WTC11 (cell line): ENCODE data around the gene POLR1H. TPM values are rescaled to one million over a fixed set of nuclear protein-coding genes. Genes with fewer than 3 reads are reported as not detected.
A peak's percentile ranks its signal among the peaks of the same experiment; 100 is the strongest.

Experiments
- ATAC-seq: fragments of 200-7000 bp; cut with Tn5 transposase; 2 replicates; pipeline ENCODE4 v1.10.0; 2021; ENCODE audit warnings: mild to moderate bottlenecking, moderate library complexity
- CTCF ChIA-PET: fragments of 300-600 bp; sonication (Branson Sonifier 250); formaldehyde crosslinking; loops from one replicate; lab custom pipeline; 2021; ENCODE audit warnings: antibody characterized with exemption; lab: Charles Lee
- POLR2A ChIA-PET: fragments of 350-600 bp; sonication (Branson Sonifier 250); formaldehyde crosslinking; loops from one replicate; lab custom pipeline; 2021; ENCODE audit warnings: antibody characterized with exemption; lab: Charles Lee
- DNase-seq: peaks from one replicate; pipeline ENCODE4 v3.0.0; 2021; ENCODE audit warnings: low spot score
- H3K27ac Mint-ChIP-seq: 2 replicates; pipeline ENCODE4 v1.8.0; 2021; ENCODE audit warnings: mixed read lengths
- H3K27me3 Mint-ChIP-seq: 2 replicates; pipeline ENCODE4 v1.8.0; 2021; ENCODE audit warnings: low read depth, mild to moderate bottlenecking, moderate library complexity, mixed read lengths
- H3K36me3 Mint-ChIP-seq: 2 replicates; pipeline ENCODE4 v1.8.0; 2021; ENCODE audit warnings: mixed read lengths
- H3K4me1 Mint-ChIP-seq: 2 replicates; pipeline ENCODE4 v1.8.0; 2022; ENCODE audit warnings: mixed read lengths
- H3K4me3 Mint-ChIP-seq: 2 replicates; pipeline ENCODE4 v1.8.0; 2021; ENCODE audit warnings: mild to moderate bottlenecking, moderate library complexity, mixed read lengths
- H3K9me3 Mint-ChIP-seq: 2 replicates; pipeline ENCODE4 v1.8.0; 2021; ENCODE audit warnings: mixed read lengths
- ELF4 ChIP-seq: sonication (generic); formaldehyde crosslinking; IDR thresholded peaks from 2 replicates; pipeline ENCODE4 v1.8.1; 2022; ENCODE audit warnings: low read depth, mild to moderate bottlenecking, moderate library complexity, missing genetic modification reagents
- GABPB1 ChIP-seq: sonication (generic); formaldehyde crosslinking; IDR thresholded peaks from 2 replicates; pipeline ENCODE4 v1.8.1; 2023; ENCODE audit warnings: mild to moderate bottlenecking, missing genetic modification reagents
- IRF1 ChIP-seq: sonication (generic); formaldehyde crosslinking; IDR thresholded peaks from 2 replicates; pipeline ENCODE4 v1.8.0; 2023; ENCODE audit warnings: missing genetic modification reagents
- MYBL2 ChIP-seq: sonication (generic); formaldehyde crosslinking; IDR thresholded peaks from 2 replicates; pipeline ENCODE4 v1.8.1; 2023; ENCODE audit warnings: mild to moderate bottlenecking, moderate library complexity, missing genetic modification reagents
- NFE2L1 ChIP-seq: sonication (generic); formaldehyde crosslinking; IDR thresholded peaks from 2 replicates; pipeline ENCODE4 v1.8.1; 2023; ENCODE audit warnings: missing genetic modification reagents
- PRDM15 ChIP-seq: sonication (generic); formaldehyde crosslinking; IDR thresholded peaks from 2 replicates; pipeline ENCODE4 v1.8.0; 2022; ENCODE audit warnings: missing genetic modification reagents
- RORB ChIP-seq: fragments of 250-450 bp; sonication (Bioruptor Pico); IDR thresholded peaks from 2 replicates; pipeline ENCODE4 v1.9.0; 2021; ENCODE audit warnings: mild to moderate bottlenecking
- STAT6 ChIP-seq: sonication (generic); formaldehyde crosslinking; conservative IDR thresholded peaks from 2 replicates; pipeline ENCODE4 v1.8.1; 2023; ENCODE audit warnings: mild to moderate bottlenecking, low read depth, missing genetic modification reagents, moderate library complexity
- TCF7 ChIP-seq: sonication (generic); formaldehyde crosslinking; IDR thresholded peaks from 2 replicates; pipeline ENCODE4 v1.8.0; 2022; ENCODE audit warnings: mild to moderate bottlenecking, low read depth, missing genetic modification reagents, moderate library complexity
- TP53 ChIP-seq: sonication (generic); formaldehyde crosslinking; IDR thresholded peaks from 2 replicates; pipeline ENCODE4 v1.8.1; 2023; ENCODE audit warnings: mild to moderate bottlenecking, missing genetic modification reagents
- ZBTB21 ChIP-seq: sonication (generic); formaldehyde crosslinking; IDR thresholded peaks from 2 replicates; pipeline ENCODE4 v1.8.1; 2023; ENCODE audit warnings: mild to moderate bottlenecking, missing genetic modification reagents, borderline replicate concordance
- ZNF121 ChIP-seq: sonication (generic); formaldehyde crosslinking; IDR thresholded peaks from 2 replicates; pipeline ENCODE4 v1.8.0; 2023; ENCODE audit warnings: missing genetic modification reagents
- ZNF532 ChIP-seq: fragments of 250-450 bp; sonication (Bioruptor Pico); IDR thresholded peaks from 2 replicates; pipeline ENCODE4 v1.9.0; 2021; ENCODE audit warnings: mild to moderate bottlenecking, borderline replicate concordance
- ZSCAN18 ChIP-seq: fragments of 250-450 bp; sonication (Bioruptor Pico); IDR thresholded peaks from 2 replicates; pipeline ENCODE4 v2.1.2; 2022; ENCODE audit warnings: mild to moderate bottlenecking, moderate library complexity
- total RNA-seq: library from RNA; stranded (reverse); gene quantifications from 3 replicates; pipeline ENCODE4 v1.2.3, GENCODE V29; 2021

The POLR1H gene
- total RNA-seq, 1 experiment from 2014 or later: 38.8 TPM

- CTCF ChIA-PET: interaction anchor here (1.0 to 1.5 kb wide), 3 partner anchors 60 to 389 kb away, joined by 3 read pairs; no protein-coding TSS in a partner anchor
- no peaks in the 10 kb centered on the region for H3K4me1 Mint-ChIP-seq
- H3K27ac Mint-ChIP-seq: no peak overlapping the region; the same call in 1 of the 2 replicates
- TF ChIP-seq TP53 (CRISPR knock-in tag): no peak
- TF ChIP-seq TCF7 (CRISPR knock-in tag): no peak
- TF ChIP-seq ELF4 (CRISPR knock-in tag): no peak
- TF ChIP-seq MYBL2 (CRISPR knock-in tag): no peak
- no peak for TF ChIP-seq ZSCAN18 (CRISPR knock-in tag)
- no peak for TF ChIP-seq PRDM15 (CRISPR knock-in tag)
- no peak for TF ChIP-seq RORB (CRISPR knock-in tag)
- TF ChIP-seq ZNF121 (CRISPR knock-in tag): no peak
- DNase-seq: no peak
- H3K9me3 Mint-ChIP-seq: no peaks in the 10 kb centered on the region
- POLR2A ChIA-PET: no interaction called here
- no peak for ATAC-seq
- no peaks in the 10 kb centered on the region for H3K36me3 Mint-ChIP-seq
- no peak overlapping the region for H3K4me3 Mint-ChIP-seq
- no peaks in the 10 kb centered on the region for H3K27me3 Mint-ChIP-seq
Observed at GRCh38 chr6:30042914-30043313, 18.2 kb upstream of the POLR1H start.

- DNase-seq (no peak), ATAC-seq (no peak)
- no peaks in the 10 kb centered on the region for H3K36me3 Mint-ChIP-seq
- no peaks in the 10 kb centered on the region for H3K9me3 Mint-ChIP-seq
- TF ChIP-seq GABPB1 (CRISPR knock-in tag) (0 out of 2 replicates have a peak, but pooled peaks have one; percentile 30), ZNF532 (CRISPR knock-in tag) (no peak)
- no peaks in the 10 kb centered on the region for H3K27me3 Mint-ChIP-seq
- POLR2A ChIA-PET: no interaction called here
- H3K4me1 Mint-ChIP-seq: no peaks in the 10 kb centered on the region
- no peak overlapping the region for H3K4me3 Mint-ChIP-seq
- CTCF ChIA-PET: no interaction called here
- H3K27ac Mint-ChIP-seq: no peak overlapping the region
Observed at GRCh38 chr6:30043744-30044143, 17.3 kb upstream of the POLR1H start.

- H3K4me1 Mint-ChIP-seq: no peaks in the 10 kb centered on the region
- H3K4me3 Mint-ChIP-seq: no peak overlapping the region
- ATAC-seq (no peak), DNase-seq (no peak)
- H3K9me3 Mint-ChIP-seq: no peaks in the 10 kb centered on the region
- H3K36me3 Mint-ChIP-seq: no peaks in the 10 kb centered on the region
- CTCF ChIA-PET: no interaction called here
- H3K27me3 Mint-ChIP-seq: no peaks in the 10 kb centered on the region
- POLR2A ChIA-PET: interaction anchor here (0.9 kb wide), 1 partner anchor 57 kb away, joined by 3 read pairs; no protein-coding TSS in a partner anchor
- H3K27ac Mint-ChIP-seq: no peak overlapping the region
- TF ChIP-seq ZBTB21 (no peak), IRF1 (no peak), STAT6 (CRISPR knock-in tag) (no peak), NFE2L1 (no peak), ZNF532 (CRISPR knock-in tag) (no peak)
Observed at GRCh38 chr6:30044630-30045029, 16.4 kb upstream of the POLR1H start.
